OCI-LY1 (cell line): ENCODE measurements around the gene SIRPA.

Experiments
- H2AFZ ChIP-seq: fragments of 200-600 bp; sonication (generic), shearing (Covaris generic); 2 replicates; pipeline ENCODE4 v1.6.0; 2014; ENCODE audit warnings: antibody characterized with exemption, mild to moderate bottlenecking, low read length
- H3F3A ChIP-seq: fragments of 200-600 bp; sonication (generic), shearing (Covaris generic); 2 replicates; pipeline ENCODE4 v1.6.0; 2014; ENCODE audit warnings: mild to moderate bottlenecking, antibody characterized with exemption, low read length, moderate library complexity; ENCODE audit not compliant: insufficient read depth
- H3K27ac ChIP-seq: fragments of 200-600 bp; sonication (generic); 2 replicates; pipeline ENCODE4 v1.5.1; 2014; ENCODE audit warnings: low read length, mixed run types, mild to moderate bottlenecking, low read depth; ENCODE audit not compliant: poor library complexity, severe bottlenecking
- H3K27me3 ChIP-seq: fragments of 200-600 bp; sonication (generic); 2 replicates; pipeline ENCODE4 v1.6.0; 2014; ENCODE audit warnings: antibody characterized with exemption, mild to moderate bottlenecking, low read length, moderate library complexity; ENCODE audit not compliant: insufficient read depth
- H3K36me3 ChIP-seq: fragments of 200-600 bp; sonication (generic); 2 replicates; pipeline ENCODE4 v1.6.1; 2014; ENCODE audit warnings: mild to moderate bottlenecking, antibody characterized with exemption, low read length, moderate library complexity, mixed read lengths; ENCODE audit not compliant: insufficient read depth
- H3K4me1 ChIP-seq: fragments of 200-600 bp; sonication (generic); 2 replicates; pipeline ENCODE4 v1.5.1; 2014; ENCODE audit warnings: mild to moderate bottlenecking, low read length, moderate library complexity; ENCODE audit not compliant: insufficient read depth, severe bottlenecking
- H3K4me2 ChIP-seq: fragments of 200-600 bp; sonication (generic), shearing (Covaris generic); 2 replicates; pipeline ENCODE4 v1.6.1; 2014; ENCODE audit warnings: low read length
- H3K4me3 ChIP-seq: fragments of 200-600 bp; sonication (generic); 2 replicates; pipeline ENCODE4 v1.5.1; 2014; ENCODE audit warnings: low read length, low read depth, mild to moderate bottlenecking, mixed read lengths; ENCODE audit not compliant: poor library complexity, severe bottlenecking
- H3K79me2 ChIP-seq: fragments of 200-600 bp; shearing (Covaris generic); 2 replicates; pipeline ENCODE4 v1.6.1; 2016; ENCODE audit warnings: mixed run types, low read length, mixed read lengths; ENCODE audit not compliant: insufficient read depth
- H3K9ac ChIP-seq: fragments of 200-600 bp; sonication (generic), shearing (Covaris generic); 2 replicates; pipeline ENCODE4 v1.6.1; 2014; ENCODE audit warnings: mild to moderate bottlenecking, low read length, mixed read lengths
- H3K9me2 ChIP-seq: fragments of 200-600 bp; sonication (generic), shearing (Covaris generic); 2 replicates; pipeline ENCODE4 v1.6.1; 2014; ENCODE audit warnings: low read depth, mild to moderate bottlenecking, low read length, mixed read lengths
- H3K9me3 ChIP-seq: fragments of 200-600 bp; shearing (Covaris generic); 2 replicates; pipeline ENCODE4 v1.6.1; 2014; ENCODE audit warnings: low read length, mixed read lengths
- H4K20me1 ChIP-seq: fragments of 200-600 bp; sonication (generic), shearing (Covaris generic); 2 replicates; pipeline ENCODE4 v1.6.0; 2016; ENCODE audit warnings: mild to moderate bottlenecking, low read length; ENCODE audit not compliant: insufficient read depth
- EZH2 ChIP-seq: fragments of 200-600 bp; sonication (generic), shearing (Covaris generic); IDR thresholded peaks from 2 replicates; pipeline ENCODE4 v1.8.0; 2017; ENCODE audit warnings: borderline replicate concordance, mixed run types, mild to moderate bottlenecking, antibody characterized with exemption, low read length, moderate library complexity, mixed read lengths
- TF ChIP-seq, protein P1 (sequence below): fragments of 200-600 bp; sonication (generic), shearing (Covaris generic); IDR thresholded peaks from 2 replicates; pipeline ENCODE4 v1.5.1; 2017; ENCODE audit warnings: mild to moderate bottlenecking, antibody characterized with exemption, low read length, moderate library complexity, mixed read lengths

Gene SIRPA

GRCh38 chr20:1987826-1988225 is 92.6 kb downstream of the SIRPA start:
- Histone ChIP-seq H3K79me2 (no peaks in the 10 kb centered on the region), H3K9me3 (no peaks in the 10 kb centered on the region), H2AFZ (no peak overlapping the region), H3K9me2 (no peaks in the 10 kb centered on the region), H4K20me1 (no peaks in the 10 kb centered on the region), H3K36me3 (no peaks in the 10 kb centered on the region), H3K4me2 (no peak overlapping the region), H3K27me3 (0 out of 2 replicates have a peak, but pooled peaks cover 4% of the 10 kb centered on the region), H3F3A (no peaks in the 10 kb centered on the region), H3K4me3 (no peak overlapping the region), H3K9ac (no peak overlapping the region), H3K27ac (no peak overlapping the region), H3K4me1 (no peaks in the 10 kb centered on the region)
- TF ChIP-seq EZH2, result no peak
- TF ChIP-seq, protein P1, sequence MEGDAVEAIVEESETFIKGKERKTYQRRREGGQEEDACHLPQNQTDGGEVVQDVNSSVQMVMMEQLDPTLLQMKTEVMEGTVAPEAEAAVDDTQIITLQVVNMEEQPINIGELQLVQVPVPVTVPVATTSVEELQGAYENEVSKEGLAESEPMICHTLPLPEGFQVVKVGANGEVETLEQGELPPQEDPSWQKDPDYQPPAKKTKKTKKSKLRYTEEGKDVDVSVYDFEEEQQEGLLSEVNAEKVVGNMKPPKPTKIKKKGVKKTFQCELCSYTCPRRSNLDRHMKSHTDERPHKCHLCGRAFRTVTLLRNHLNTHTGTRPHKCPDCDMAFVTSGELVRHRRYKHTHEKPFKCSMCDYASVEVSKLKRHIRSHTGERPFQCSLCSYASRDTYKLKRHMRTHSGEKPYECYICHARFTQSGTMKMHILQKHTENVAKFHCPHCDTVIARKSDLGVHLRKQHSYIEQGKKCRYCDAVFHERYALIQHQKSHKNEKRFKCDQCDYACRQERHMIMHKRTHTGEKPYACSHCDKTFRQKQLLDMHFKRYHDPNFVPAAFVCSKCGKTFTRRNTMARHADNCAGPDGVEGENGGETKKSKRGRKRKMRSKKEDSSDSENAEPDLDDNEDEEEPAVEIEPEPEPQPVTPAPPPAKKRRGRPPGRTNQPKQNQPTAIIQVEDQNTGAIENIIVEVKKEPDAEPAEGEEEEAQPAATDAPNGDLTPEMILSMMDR, result no peak
